SK-N-SH (cell line): ENCODE data around the gene MGA. TPM values are rescaled to one million over a fixed set of nuclear protein-coding genes. Genes with fewer than 3 reads are reported as not detected.

Experiments
- CTCF ChIA-PET: fragments of 300-600, 350-600 bp; formaldehyde crosslinking; extraction: SDS; loops from one replicate; lab custom pipeline; 2021; lab: Yijun Ruan, JAX
- POLR2A ChIA-PET: fragments of 350-600 bp; sonication (Branson Sonifier 250); formaldehyde crosslinking; extraction: SDS; loops from one replicate; lab custom pipeline; 2020; ENCODE audit warnings: antibody characterized with exemption, inconsistent platforms; lab: Yijun Ruan, JAX
- DNase-seq: peaks from one replicate; pipeline ENCODE4 v3.0.0; 2012
- H2AFZ ChIP-seq: fragments of 200-600 bp; sonication (generic); 2 replicates; pipeline ENCODE4 v1.8.1; 2016; ENCODE audit warnings: antibody characterized with exemption, mild to moderate bottlenecking, low read depth
- H3F3A ChIP-seq: fragments of 200-600 bp; sonication (generic); replicated peaks from 2 replicates; pipeline ENCODE3; 2016; ENCODE audit warnings: antibody characterized with exemption, mild to moderate bottlenecking; ENCODE audit not compliant: insufficient read depth
- H3K27ac ChIP-seq, 2 experiments: fragments of 200-500 bp in 1 of 2; fragments of 200-600 bp in 1 of 2; sonication (Bioruptor generic) in 1 of 2; sonication (generic), shearing (Covaris generic) in 1 of 2; 2 replicates each; pipeline versions ENCODE4 v1.5.1 to v1.6.1; 2014 to 2016; ENCODE audit warnings: low read depth in 2 of 2, inconsistent platforms in 1 of 2, low read length in 1 of 2, mild to moderate bottlenecking in 1 of 2, mixed read lengths in 1 of 2
- H3K27me3 ChIP-seq: fragments of 200-600 bp; sonication (generic), shearing (Covaris generic); 2 replicates; pipeline ENCODE4 v1.6.1; 2016; ENCODE audit warnings: mixed run types; ENCODE audit not compliant: insufficient read depth
- H3K36me3 ChIP-seq, 2 experiments: fragments of 200-500 bp in 1 of 2; fragments of 200-600 bp in 1 of 2; sonication (Bioruptor generic) in 1 of 2; sonication (generic) in 1 of 2; replicated peaks in 1 of 2; 2 replicates each; pipeline versions ENCODE3 to v1.5.1; 2014 to 2016; ENCODE audit warnings: low read length in 1 of 2, mild to moderate bottlenecking in 1 of 2; ENCODE audit not compliant: insufficient read depth in 2 of 2, control insufficient read depth in 1 of 2
- H3K4me1 ChIP-seq, 2 experiments: fragments of 200-500 bp in 1 of 2; fragments of 200-600 bp in 1 of 2; sonication (Bioruptor generic) in 1 of 2; sonication (generic), shearing (Covaris generic) in 1 of 2; 2 replicates each; pipeline versions ENCODE4 v1.5.1 to v1.6.1; 2014 to 2016; ENCODE audit warnings: low read depth in 1 of 2, low read length in 1 of 2, mixed run types in 1 of 2; ENCODE audit not compliant: insufficient read depth in 2 of 2, control insufficient read depth in 1 of 2
- H3K4me2 ChIP-seq: fragments of 200-600 bp; sonication (generic), shearing (Covaris generic); 2 replicates; pipeline ENCODE4 v1.6.1; 2017; ENCODE audit warnings: mixed run types
- H3K4me3 ChIP-seq, 2 experiments: fragments of 200-500 bp in 1 of 2; fragments of 200-600 bp in 1 of 2; sonication (Bioruptor generic) in 1 of 2; sonication (generic), shearing (Covaris generic) in 1 of 2; 2 replicates each; pipeline versions ENCODE4 v1.5.1 to v1.8.1; 2014 to 2016; ENCODE audit warnings: low read depth in 2 of 2, inconsistent platforms in 1 of 2, low read length in 1 of 2, mild to moderate bottlenecking in 1 of 2, mixed read lengths in 1 of 2, moderate library complexity in 1 of 2
- H3K79me2 ChIP-seq: fragments of 200-600 bp; sonication (generic); 2 replicates; pipeline ENCODE4 v1.8.1; 2017; ENCODE audit warnings: mild to moderate bottlenecking; ENCODE audit not compliant: insufficient read depth
- H3K9ac ChIP-seq: fragments of 200-600 bp; sonication (generic); 2 replicates; pipeline ENCODE4 v1.6.1; 2017; ENCODE audit warnings: mixed run types
- H3K9me2 ChIP-seq: fragments of 200-600 bp; sonication (generic); 2 replicates; pipeline ENCODE4 v1.6.1; 2017; ENCODE audit warnings: mixed run types
- H3K9me3 ChIP-seq: fragments of 200-600 bp; sonication (generic); 2 replicates; pipeline ENCODE4 v1.6.1; 2017; ENCODE audit warnings: mixed run types, mild to moderate bottlenecking, moderate library complexity
- H4K20me1 ChIP-seq: fragments of 200-600 bp; sonication (generic); 2 replicates; pipeline ENCODE4 v1.6.1; 2017; ENCODE audit warnings: mild to moderate bottlenecking, mixed run types; ENCODE audit not compliant: insufficient read depth
- EP300 ChIP-seq, 2 experiments: IDR thresholded peaks; 2 replicates each; pipeline versions ENCODE4 v1.4.0 to v1.6.1; 2012; ENCODE audit warnings: borderline replicate concordance in 1 of 2, low read depth in 1 of 2, low read length in 1 of 2
- EZH2phosphoT487 ChIP-seq: fragments of 200-600 bp; sonication (generic); IDR thresholded peaks from 2 replicates; pipeline ENCODE4 v1.6.1; 2017; ENCODE audit warnings: low read depth, mixed run types, mild to moderate bottlenecking, antibody characterized with exemption, moderate library complexity, borderline replicate concordance
- FOSL2 ChIP-seq: IDR thresholded peaks from 2 replicates; pipeline ENCODE4 v1.4.0; 2012; ENCODE audit warnings: low read depth, mild to moderate bottlenecking, moderate library complexity, borderline replicate concordance
- FOXM1 ChIP-seq: IDR thresholded peaks from 2 replicates; pipeline ENCODE4 v1.4.0; 2012; ENCODE audit warnings: low read depth, mild to moderate bottlenecking
- GABPA ChIP-seq: IDR thresholded peaks from 2 replicates; pipeline ENCODE4 v1.4.0; 2012; ENCODE audit warnings: low read depth, mild to moderate bottlenecking
- MEF2A ChIP-seq: IDR thresholded peaks from 2 replicates; pipeline ENCODE4 v1.4.0; 2012; ENCODE audit warnings: low read depth, borderline replicate concordance
- POLR2AphosphoS5 ChIP-seq: IDR thresholded peaks from 2 replicates; pipeline ENCODE4 v1.6.1; 2012; ENCODE audit warnings: low read depth, low read length
- RAD21 ChIP-seq: IDR thresholded peaks from 2 replicates; pipeline ENCODE4 v1.6.1; 2012; ENCODE audit warnings: mild to moderate bottlenecking, low read length
- TEAD4 ChIP-seq: IDR thresholded peaks from 2 replicates; pipeline ENCODE4 v1.4.0; 2012; ENCODE audit warnings: mild to moderate bottlenecking, borderline replicate concordance; ENCODE audit not compliant: insufficient read depth
- WGBS: methylation state at CpG from one replicate; pipeline ENCODE4 v1.1.6; 2017; ENCODE audit warnings: low lambda C conversion rate; 5-methylcytosine and 5-hydroxymethylcytosine counted together
- polyA plus RNA-seq, 3 experiments: library from polyadenylated mRNA; depleted of rRNA; stranded (reverse); fragments of >200 nt; gene quantifications; 2 replicates each; pipeline ENCODE4 v1.2.3, GENCODE V29; 2012
- TF ChIP-seq, protein P1 (sequence below): fragments of 150-350 bp; IDR thresholded peaks from 2 replicates; pipeline ENCODE4 v1.6.1; 2016; ENCODE audit warnings: mild to moderate bottlenecking, low read depth, low read length
- TF ChIP-seq, protein P2 (sequence below): fragments of 150-350 bp; IDR thresholded peaks from 2 replicates; pipeline ENCODE4 v1.6.1; 2017; ENCODE audit warnings: antibody characterized with exemption, low read length, low read depth, borderline replicate concordance
- TF ChIP-seq, protein P3 (sequence below): IDR thresholded peaks from 2 replicates; pipeline ENCODE4 v1.4.0; 2012; ENCODE audit warnings: low read depth, borderline replicate concordance
- TF ChIP-seq, protein P4 (sequence below): IDR thresholded peaks from 2 replicates; pipeline ENCODE4 v1.6.1; 2012; ENCODE audit warnings: mild to moderate bottlenecking, low read depth, low read length, moderate library complexity

The MGA gene
- polyA plus RNA-seq, 1 of the 3 experiments (the other 2 are of a cell fraction) = 2.3 TPM

DNA sequence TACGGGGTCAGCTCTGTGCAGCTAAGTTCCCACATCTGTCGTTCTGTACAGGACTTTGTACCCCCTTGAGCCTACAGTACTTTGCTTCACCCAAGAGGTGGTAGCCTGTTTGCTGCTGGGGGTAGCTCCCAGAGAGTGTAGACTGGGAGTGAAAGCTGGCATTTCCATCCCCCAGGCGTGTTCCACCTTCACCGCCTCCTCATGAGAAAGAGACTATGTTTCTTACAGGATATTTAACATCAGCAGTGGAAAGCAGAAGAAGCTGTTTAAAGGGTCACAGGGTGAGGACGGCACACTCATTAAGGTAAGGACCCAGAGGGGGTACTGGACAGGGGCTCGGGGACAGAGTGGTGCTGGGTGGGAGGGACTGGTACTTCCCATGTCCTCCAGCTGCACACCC is 157.6 kb downstream of the MGA start:
- no peak for DNase-seq
- Histone ChIP-seq H4K20me1 (no peaks in the 10 kb centered on the region), H3K4me3 (no peak overlapping the region)
- no peak for TF ChIP-seq POLR2AphosphoS5
- no peak for TF ChIP-seq FOSL2
- TF ChIP-seq, protein P1, sequence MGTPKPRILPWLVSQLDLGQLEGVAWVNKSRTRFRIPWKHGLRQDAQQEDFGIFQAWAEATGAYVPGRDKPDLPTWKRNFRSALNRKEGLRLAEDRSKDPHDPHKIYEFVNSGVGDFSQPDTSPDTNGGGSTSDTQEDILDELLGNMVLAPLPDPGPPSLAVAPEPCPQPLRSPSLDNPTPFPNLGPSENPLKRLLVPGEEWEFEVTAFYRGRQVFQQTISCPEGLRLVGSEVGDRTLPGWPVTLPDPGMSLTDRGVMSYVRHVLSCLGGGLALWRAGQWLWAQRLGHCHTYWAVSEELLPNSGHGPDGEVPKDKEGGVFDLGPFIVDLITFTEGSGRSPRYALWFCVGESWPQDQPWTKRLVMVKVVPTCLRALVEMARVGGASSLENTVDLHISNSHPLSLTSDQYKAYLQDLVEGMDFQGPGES = no peak
- no peak for TF ChIP-seq TEAD4
- TF ChIP-seq, protein P2, sequence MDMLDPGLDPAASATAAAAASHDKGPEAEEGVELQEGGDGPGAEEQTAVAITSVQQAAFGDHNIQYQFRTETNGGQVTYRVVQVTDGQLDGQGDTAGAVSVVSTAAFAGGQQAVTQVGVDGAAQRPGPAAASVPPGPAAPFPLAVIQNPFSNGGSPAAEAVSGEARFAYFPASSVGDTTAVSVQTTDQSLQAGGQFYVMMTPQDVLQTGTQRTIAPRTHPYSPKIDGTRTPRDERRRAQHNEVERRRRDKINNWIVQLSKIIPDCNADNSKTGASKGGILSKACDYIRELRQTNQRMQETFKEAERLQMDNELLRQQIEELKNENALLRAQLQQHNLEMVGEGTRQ = no peak
- TF ChIP-seq, all 33 proteins: peak for 0
- POLR2A ChIA-PET = no interaction called here
- Histone ChIP-seq H2AFZ (no peak overlapping the region), H3K27me3 (no peaks in the 10 kb centered on the region), H3K9me2 (no peaks in the 10 kb centered on the region), H3K27ac (no peak overlapping the region), H3K9ac (no peak overlapping the region), H3K36me3 (peaks cover 0 to 71% of the 10 kb centered on the region in 2 experiments), H3K4me2 (no peak overlapping the region), H3K9me3 (no peaks in the 10 kb centered on the region), H3F3A (no peaks in the 10 kb centered on the region), H3K79me2 (no peaks in the 10 kb centered on the region), H3K4me1 (no peaks in the 10 kb centered on the region)
- CTCF ChIA-PET = interaction anchor here (1.1 to 4.3 kb wide), 3 partner anchors 45 to 214 kb away, joined by 3 to 17 read pairs (median 5); no protein-coding TSS in a partner anchor
- 90% methylated on average over 6 of the region's 6 CpGs for WGBS

DNA sequence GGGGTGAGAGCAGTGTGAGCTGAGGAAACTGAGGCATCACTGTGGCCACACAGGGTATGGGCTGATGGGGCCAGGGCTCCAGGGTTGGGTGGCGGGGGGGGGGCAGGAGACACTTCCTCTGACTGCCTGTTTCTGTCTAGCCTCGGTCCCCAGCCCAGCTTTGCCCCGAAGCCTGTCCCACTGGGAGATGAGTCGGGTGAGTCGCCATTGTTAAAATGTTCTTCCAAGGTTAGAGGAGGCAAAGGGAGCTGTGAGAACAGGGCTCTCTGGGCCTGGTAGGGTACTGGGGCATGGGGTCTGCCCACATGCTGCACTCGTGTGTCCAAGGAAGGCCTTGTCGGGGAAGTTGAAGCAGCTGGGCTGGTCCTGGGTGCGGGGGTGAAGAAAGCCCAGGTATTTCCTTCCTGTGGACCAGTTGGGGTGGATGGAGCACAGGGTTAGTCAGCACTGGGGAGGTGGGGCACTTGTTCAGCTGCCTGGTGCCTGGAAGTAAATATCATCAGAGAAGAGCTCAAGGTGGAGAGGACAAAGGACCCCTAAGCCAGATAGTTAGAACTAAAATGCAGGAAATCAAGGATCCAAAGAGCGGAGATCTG is 159.3 kb downstream of the MGA start:
- H3K27ac ChIP-seq = no peak overlapping the region
- DNase-seq = no peak
- no peaks in the 10 kb centered on the region for H3K4me1 ChIP-seq
- H3K27me3 ChIP-seq = no peaks in the 10 kb centered on the region
- no peak for TF ChIP-seq TEAD4
- no peaks in the 10 kb centered on the region for H3K79me2 ChIP-seq
- H3K4me3 ChIP-seq = no peak overlapping the region
- H3K9ac ChIP-seq = no peak overlapping the region
- H3K4me2 ChIP-seq = no peak overlapping the region
- peaks cover 0 to 72% of the 10 kb centered on the region in 2 experiments for H3K36me3 ChIP-seq
- ChIA-PET POLR2A (no interaction called here), CTCF (interaction anchor here (0.7 to 8.6 kb wide), 4 partner anchors 8 to 216 kb away, joined by 3 to 66 read pairs (median 16); partner anchors contain the start of gene MAPKBP1)
- 99% methylated on average over 9 of the region's 9 CpGs for WGBS
- no peaks in the 10 kb centered on the region for H3F3A ChIP-seq
- no peaks in the 10 kb centered on the region for H3K9me2 ChIP-seq
- H2AFZ ChIP-seq = no peak overlapping the region
- H4K20me1 ChIP-seq = no peaks in the 10 kb centered on the region
- no peaks in the 10 kb centered on the region for H3K9me3 ChIP-seq

DNA sequence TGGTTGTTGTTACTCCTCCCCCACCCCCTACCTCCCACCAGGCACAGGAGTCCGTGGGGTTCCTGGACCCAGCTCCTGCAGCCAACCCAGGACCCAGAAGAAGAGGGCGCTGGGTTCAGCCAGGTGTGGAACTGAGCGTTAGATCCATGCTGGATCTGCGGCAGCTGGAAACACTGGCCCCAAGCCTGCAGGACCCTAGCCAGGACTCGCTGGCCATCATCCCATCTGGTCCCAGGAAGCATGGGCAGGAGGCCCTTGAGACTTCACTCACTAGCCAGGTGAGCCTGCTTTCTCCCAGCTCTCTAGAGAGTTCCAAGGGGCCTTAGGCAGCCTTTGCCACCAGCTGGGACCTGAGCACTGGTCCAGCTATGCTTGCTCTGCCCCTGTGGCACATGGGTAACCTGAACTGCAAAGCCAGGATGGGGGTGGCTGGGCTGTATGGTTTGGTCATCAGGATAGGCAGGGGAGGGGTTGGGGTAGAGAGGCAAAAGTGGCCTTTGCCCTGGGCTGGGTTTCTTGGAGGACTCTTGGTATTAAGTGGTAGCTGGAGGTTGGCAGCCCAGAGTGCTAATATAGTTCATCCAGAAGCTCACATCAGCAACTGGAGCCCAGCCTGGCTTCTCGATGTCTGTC is 160.7 kb downstream of the MGA start:
- H3F3A ChIP-seq = no peaks in the 10 kb centered on the region
- no peaks in the 10 kb centered on the region for H3K27me3 ChIP-seq
- ChIA-PET CTCF (interaction anchor here (0.7 to 8.6 kb wide), 6 partner anchors 10 to 355 kb away, joined by 3 to 66 read pairs (median 9); partner anchors contain the start of gene MAPKBP1), POLR2A (interaction anchor here (0.5 kb wide), 1 partner anchor 149 kb away, joined by 3 read pairs; no protein-coding TSS in a partner anchor)
- H3K9ac ChIP-seq = no peak overlapping the region
- no peak overlapping the region for H3K4me3 ChIP-seq
- H3K4me2 ChIP-seq = no peak overlapping the region
- H3K4me1 ChIP-seq = no peaks in the 10 kb centered on the region
- H4K20me1 ChIP-seq = no peaks in the 10 kb centered on the region
- peaks cover 0 to 75% of the 10 kb centered on the region in 2 experiments for H3K36me3 ChIP-seq
- H3K79me2 ChIP-seq = no peaks in the 10 kb centered on the region
- no peaks in the 10 kb centered on the region for H3K9me3 ChIP-seq
- 81% methylated on average over 3 of the region's 6 CpGs for WGBS
- H2AFZ ChIP-seq = no peak overlapping the region
- no peak overlapping the region for H3K27ac ChIP-seq
- no peaks in the 10 kb centered on the region for H3K9me2 ChIP-seq
- DNase-seq = no peak
- no peak for TF ChIP-seq RAD21
- no peak for TF ChIP-seq EP300 (IDR thresholded peaks at IDR 0.05; ENCODE audit: borderline replicate concordance in 1 of 2, low read depth in 1 of 2, low read length in 1 of 2)
- TF ChIP-seq, protein P3, sequence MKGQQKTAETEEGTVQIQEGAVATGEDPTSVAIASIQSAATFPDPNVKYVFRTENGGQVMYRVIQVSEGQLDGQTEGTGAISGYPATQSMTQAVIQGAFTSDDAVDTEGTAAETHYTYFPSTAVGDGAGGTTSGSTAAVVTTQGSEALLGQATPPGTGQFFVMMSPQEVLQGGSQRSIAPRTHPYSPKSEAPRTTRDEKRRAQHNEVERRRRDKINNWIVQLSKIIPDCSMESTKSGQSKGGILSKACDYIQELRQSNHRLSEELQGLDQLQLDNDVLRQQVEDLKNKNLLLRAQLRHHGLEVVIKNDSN = no peak
- TF ChIP-seq, protein P4, sequence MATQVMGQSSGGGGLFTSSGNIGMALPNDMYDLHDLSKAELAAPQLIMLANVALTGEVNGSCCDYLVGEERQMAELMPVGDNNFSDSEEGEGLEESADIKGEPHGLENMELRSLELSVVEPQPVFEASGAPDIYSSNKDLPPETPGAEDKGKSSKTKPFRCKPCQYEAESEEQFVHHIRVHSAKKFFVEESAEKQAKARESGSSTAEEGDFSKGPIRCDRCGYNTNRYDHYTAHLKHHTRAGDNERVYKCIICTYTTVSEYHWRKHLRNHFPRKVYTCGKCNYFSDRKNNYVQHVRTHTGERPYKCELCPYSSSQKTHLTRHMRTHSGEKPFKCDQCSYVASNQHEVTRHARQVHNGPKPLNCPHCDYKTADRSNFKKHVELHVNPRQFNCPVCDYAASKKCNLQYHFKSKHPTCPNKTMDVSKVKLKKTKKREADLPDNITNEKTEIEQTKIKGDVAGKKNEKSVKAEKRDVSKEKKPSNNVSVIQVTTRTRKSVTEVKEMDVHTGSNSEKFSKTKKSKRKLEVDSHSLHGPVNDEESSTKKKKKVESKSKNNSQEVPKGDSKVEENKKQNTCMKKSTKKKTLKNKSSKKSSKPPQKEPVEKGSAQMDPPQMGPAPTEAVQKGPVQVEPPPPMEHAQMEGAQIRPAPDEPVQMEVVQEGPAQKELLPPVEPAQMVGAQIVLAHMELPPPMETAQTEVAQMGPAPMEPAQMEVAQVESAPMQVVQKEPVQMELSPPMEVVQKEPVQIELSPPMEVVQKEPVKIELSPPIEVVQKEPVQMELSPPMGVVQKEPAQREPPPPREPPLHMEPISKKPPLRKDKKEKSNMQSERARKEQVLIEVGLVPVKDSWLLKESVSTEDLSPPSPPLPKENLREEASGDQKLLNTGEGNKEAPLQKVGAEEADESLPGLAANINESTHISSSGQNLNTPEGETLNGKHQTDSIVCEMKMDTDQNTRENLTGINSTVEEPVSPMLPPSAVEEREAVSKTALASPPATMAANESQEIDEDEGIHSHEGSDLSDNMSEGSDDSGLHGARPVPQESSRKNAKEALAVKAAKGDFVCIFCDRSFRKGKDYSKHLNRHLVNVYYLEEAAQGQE = no peak
- no peak for TF ChIP-seq FOXM1
- no peak for TF ChIP-seq EZH2phosphoT487
- TF ChIP-seq GABPA = no peak
- no peak for TF ChIP-seq MEF2A
